ENCODE measurements around the gene MRPL33. TPM values are rescaled to one million over a fixed set of nuclear protein-coding genes. Genes with fewer than 3 reads are reported as not detected.
"Not testable (repeated sequence)": the region's sequence is repeated elsewhere in the genome, so short reads cannot be mapped to it uniquely, and the experiment has no call there.

The MRPL33 gene
- total RNA-seq, 1 experiment from 2014 or later, result 84.1 TPM

DNA sequence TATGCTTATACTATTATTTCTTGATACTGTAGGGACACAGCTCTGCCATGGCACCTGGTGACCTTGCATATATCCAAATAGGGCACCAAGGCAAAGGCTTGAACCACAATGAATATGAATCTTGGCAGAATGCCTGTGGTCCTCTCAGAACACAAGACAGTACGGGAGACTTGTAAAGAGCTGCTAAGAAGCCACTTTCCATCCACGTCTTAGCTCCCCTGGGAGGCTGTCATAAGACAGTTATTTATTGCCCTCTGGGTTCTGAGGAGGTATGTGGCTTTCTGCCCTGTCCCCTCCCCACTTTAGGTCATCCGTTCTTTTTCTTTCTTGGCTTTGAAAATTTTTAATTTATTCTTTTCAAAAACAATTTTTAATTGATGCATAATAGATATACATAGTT is 29.8 kb upstream of the MRPL33 start:
- no peak for DNase-seq (ENCODE audit: low read depth)

DNA sequence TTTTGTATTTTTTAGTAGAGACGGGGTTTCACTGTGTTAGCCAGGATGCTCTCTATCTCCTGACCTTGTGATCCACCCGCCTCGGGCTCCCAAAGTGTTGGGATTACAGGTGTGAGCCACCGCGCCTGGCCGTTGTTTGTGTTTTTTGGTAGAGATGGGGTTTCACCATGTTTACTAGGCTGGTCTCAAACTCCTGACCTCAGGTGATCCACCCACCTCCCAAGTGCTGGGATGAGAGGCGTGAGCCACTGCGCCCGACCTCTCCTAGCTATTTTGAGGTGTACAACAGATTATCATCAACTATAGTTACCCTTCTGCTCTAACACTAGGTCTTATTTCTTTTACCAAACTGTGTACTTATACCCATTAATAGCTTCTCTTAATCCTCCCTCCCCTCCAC is 28.9 kb upstream of the MRPL33 start:
- no peak for DNase-seq (ENCODE audit: low read depth)

DNA sequence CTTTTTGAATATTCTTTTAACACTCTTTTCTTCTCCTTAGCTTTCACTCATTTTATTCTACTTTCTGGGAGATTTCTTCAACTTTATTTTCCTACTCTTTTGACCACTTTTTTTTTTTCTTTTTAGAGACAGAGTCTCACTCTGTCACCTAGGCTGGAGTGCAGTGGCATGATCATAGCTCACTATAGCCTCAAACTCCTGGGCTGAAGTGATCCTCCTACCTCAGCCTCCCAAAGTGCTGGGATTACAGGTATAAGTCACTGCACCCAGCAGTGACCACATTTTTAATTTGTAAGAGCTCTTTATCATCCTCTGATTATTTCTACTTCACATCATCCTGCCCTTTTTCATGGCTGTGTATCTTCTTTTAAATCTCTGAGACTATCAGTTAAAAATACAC is 26.0 kb upstream of the MRPL33 start:
- DNase-seq (ENCODE audit: low read depth), result not testable (repeated sequence)

DNA sequence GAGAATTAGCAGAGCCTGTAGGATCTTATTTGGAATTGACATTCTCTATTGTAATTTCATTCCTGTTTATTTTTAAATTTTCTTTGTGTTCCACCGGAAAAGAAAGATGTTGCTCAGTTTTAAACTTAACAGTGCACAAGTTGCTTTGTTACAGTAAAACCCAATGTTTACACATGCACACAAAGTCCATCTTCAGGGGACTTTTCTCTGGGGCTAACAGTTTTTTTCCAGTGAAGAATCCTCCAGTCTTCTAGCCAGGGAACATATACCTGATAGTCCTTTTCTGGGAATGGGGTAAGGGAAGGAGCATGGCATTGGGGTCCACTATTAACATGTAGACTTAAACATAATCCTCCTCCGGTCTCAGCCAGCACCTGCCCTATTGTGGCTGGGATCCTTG is 25.2 kb upstream of the MRPL33 start:
- no peak for DNase-seq (ENCODE audit: low read depth)

DNA sequence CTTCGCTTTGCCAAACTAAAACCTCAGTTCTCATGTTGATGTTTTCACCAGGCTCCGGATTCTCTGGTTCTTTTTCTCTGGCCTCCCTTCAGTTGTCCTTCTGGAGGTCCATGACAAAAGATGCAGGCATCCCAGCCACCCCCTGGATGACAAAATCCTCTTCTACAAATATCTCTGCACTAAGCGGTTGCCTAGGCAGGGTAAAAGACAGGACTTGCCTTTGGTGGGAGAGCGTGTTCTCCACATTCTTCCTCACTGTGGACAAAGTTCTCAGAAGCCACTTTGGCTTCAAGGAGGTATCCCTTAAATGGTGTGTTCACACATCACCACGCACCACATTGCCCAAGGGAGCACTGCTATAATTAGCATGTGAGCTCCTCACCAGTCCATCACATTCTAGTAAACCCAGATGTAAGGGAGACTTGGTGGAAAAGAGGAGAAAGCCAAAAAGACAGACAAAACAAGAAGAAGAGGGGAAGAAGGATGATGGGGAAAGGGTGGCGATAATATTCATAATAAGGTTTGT is 23.6 kb upstream of the MRPL33 start:
- no peak for DNase-seq (ENCODE audit: low read depth)

DNA sequence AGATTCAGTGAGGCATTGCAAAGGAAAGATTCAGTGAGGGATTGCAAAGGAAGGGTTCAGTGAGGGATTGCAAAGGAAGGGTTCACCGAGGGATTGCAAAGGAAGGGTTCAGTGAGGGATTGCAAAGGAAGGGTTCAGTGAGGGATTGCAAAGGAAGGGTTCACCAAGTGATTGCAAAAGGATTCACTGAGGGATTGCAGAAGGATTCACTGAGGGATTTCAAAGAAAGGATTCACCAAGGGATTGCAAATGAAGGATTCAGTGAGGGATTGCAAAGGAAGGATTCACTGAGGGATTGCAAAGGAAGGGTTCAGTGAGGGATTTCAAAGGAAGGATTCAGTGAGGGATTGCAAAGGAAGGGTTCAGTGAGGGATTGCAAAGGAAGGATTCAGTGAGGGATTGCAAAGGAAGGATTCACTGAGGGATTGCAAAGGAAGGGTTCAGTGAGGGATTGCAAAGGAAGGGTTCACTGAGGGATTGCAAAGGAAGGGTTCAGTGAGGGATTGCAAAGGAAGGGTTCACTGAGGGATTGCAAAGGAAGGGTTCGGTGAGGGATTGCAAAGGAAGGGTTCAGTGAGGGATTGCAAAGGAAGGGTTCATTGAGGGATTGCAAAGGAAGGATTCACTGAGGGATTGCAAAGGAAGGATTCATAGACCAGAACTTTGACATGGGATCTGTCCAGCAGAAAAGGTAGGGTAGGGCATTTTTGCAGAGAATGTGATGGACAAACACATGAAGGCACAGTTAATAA is 22.5 kb upstream of the MRPL33 start:
- DNase-seq (ENCODE audit: low read depth), result not testable (repeated sequence)

DNA sequence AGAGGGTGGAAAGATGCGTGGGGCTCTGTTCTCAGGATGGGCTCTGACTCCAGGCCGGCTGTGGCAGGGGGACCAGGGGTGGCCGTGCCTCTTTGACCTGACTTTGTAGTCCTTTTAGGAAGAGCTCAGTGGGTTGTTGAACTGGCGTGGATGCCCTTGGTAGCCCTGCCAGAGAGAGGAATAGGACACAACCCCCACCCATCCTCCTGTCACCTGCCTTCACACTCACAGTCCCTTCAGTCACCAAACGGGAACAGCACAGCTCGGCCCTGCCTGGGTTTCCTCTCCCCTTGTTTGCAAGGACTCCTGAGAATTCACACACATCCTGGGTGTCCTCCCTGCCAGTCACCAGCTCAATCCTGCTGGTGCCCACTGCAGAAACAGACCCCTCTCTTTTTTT is 20.1 kb upstream of the MRPL33 start:
- DNase-seq (ENCODE audit: low read depth), result no peak

DNA sequence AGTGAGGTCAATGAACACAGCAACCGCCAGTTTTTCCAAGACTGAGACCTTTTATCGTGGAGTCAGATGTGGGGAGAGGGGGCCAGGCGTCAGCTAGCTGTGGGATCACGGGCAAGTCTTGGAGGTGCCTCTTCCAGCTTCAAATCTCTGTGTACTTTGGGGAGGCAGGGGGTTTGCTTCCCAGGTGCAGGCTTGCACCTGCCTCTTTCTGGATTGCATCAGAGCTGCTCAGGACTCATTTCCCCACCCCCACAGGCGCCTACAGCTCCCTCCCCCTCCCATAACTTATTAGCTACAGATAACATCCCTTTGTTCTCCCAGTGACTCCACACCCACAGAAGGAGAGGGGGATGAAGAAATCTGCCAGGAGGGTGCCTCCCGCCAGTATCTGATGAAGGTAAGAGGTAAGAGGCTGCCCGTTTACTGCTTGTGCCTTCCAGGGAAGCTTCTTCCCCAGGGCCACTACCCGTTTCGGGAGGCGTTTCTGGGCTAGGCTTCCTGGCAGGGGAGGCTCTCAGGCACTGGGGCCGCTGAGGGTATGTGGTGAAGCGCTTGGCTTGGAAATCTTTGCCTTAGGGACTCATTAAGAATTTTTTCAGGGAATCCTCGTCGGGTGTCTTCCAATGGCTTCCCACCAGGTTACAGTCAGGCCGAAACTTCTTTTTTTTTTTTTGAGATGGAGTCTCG is 18.8 kb upstream of the MRPL33 start:
- no peak for DNase-seq (ENCODE audit: low read depth)

DNA sequence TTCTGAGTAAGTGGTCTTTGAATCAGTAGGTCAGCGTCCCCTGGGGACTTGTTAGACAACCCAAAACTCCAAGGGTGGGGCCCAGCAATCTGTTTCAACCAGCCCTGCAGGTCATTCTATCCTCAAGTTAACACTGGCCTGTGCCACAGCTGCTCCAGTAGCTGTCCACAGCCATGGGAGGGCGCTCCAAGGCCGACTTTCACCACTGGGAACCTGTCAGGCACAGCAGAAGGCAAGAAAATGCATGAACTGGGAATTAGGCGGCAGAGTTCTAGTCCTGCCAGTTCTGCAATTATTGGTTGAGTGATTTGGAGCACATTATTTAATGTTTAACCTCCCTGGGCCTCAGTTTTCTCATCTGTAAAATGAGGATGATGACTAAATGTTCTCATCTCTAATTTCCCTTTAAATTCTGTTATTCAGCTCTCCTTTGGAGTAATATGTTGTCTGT is 17.4 kb upstream of the MRPL33 start:
- DNase-seq (ENCODE audit: low read depth), result peak; percentile 72

DNA sequence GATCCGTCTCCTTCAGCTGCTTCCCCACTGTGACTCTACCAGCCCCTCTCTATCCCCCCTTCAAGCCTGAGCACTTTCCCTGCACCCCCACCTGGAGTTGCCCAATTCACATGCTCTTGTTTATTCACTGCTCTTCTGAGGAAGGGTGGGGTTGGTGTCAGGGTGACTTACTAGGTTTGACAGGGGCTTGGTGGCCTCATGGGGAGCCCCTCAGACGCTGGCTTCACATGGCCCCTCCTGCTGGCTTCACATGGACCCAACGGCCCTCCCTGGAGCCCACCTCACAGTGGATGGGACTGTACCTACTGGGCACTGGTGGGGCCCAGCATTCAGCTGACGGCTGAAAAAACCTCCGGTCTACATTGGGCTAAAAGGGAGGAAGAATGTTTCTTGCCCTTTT is 16.7 kb upstream of the MRPL33 start:
- no peak for DNase-seq (ENCODE audit: low read depth)

DNA sequence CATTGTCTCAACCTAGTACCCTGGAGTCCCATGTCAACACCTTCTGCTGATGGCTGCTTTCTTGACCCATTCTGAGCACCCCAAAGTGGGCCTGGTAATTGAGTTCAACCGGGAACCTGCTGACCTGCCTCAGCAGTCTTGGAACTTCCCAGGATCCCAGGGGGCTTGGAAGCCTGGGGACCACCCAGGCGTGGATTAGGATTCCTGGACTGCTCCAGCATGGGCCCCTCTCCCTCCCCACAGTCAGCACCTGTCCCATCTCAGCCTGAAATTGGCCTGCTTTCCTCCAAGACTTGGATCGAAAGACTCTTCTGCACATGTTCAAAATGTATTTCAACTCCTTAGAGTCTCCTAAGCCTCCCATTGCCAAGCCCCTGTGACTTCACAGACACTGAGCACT is 15.4 kb upstream of the MRPL33 start:
- no peak for DNase-seq (ENCODE audit: low read depth)

DNA sequence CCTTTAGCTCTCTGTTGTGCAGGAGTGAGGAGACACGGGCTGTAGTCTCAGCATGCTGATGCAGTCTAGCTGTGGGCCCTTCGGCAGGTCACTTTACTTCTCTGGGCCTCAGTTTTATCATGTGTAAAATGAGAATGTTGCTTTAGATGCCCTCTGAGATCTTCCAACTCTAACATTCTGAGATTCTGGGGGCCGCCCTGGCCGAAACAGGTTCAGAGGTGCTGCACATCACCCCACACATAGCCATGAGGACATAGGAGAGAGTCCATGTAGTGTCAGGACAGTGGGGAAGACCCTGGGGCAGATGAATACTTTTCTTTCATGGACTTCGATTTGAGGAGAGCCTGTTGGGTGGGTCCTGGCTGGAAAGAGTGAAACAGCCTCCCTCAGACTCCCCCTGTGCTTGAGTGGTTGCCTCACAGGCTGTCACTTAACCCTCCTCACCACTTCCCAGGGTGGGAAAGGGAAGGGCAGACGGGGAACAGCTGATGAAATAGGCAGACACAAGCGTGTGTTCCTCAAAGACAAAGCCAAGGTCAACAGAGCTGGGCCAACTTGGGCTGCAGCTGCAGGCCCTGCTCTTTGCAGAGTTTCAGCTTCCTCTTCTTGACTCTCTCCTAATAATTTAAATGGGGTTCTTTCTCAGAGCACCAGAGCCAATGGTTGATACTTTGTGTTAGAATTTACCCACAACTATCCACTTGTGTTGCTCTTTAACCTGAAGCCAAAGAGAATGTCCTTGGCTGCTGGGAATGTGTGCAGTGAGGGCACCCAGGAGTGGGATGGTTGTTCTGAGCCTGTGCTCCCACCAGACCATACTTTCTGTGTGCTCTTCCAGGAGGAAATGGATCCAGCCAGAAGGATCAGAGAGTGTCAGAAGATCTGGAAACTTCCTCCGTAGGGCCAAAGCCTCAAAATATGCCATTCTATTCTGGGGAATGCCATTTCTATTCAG is 14.7 kb upstream of the MRPL33 start:
- DNase-seq (ENCODE audit: low read depth), result peak; percentile 51

DNA sequence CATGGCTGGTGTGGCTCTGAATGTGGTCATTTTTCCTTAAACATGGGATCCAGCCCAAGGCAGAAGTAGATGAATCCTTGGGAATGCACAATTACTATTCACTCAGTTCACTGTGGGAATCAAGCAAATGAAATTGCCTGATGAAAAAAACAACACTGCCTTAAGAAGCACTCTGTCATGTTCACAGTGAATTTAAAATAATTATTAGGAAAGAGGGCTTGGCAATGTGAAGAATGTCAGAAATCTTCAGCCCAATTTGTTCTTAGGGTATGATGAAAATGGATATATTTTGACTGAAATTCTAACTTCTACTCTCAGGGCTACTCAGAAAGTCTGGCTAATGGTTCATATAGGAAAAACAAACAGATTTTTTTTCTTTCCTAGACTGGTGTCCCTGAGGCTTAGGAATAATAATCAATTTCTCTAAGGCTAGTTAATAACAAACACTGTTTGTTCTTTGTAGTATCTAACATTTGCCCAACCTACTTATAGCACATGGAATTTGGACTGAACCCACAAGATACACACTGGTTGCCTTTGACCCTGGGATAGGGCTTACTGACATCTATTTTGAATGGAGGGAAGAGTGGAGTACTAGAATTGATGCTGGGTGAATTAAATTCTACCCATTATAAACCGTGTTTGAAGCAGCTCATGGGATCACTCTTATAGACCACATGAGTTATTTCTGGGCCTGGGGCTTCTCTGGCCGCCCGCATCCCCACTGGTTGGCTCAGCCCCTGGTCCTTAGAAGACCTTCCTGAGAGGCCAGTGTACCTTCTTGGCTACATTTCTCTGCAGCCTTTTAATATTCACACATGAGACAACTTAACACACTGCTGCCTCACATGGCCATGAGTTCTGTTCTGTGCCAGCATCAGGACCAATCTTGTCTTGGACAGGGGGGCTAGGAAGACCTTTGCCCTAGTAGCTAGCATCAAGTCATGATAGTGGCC is 8.3 kb upstream of the MRPL33 start:
- DNase-seq (ENCODE audit: low read depth), result no peak

DNA sequence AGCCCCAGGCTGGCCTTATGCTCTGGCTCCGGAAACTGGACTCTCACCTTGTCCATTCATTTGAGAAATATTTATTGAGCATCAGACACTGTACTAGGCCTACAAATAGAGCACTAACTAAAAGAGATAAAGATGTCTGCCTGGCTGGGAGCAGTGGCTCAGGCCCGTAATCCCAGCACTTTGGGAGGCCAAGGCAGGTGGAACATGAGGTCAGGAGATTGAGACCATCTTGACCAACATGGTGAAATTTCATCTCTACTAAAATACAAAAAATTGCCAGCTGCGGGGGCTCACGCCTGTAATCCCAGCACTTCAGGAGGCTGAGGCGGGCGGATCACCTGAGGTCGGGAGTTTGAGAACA is 7.6 kb upstream of the MRPL33 start:
- DNase-seq (ENCODE audit: low read depth), result no peak

DNA sequence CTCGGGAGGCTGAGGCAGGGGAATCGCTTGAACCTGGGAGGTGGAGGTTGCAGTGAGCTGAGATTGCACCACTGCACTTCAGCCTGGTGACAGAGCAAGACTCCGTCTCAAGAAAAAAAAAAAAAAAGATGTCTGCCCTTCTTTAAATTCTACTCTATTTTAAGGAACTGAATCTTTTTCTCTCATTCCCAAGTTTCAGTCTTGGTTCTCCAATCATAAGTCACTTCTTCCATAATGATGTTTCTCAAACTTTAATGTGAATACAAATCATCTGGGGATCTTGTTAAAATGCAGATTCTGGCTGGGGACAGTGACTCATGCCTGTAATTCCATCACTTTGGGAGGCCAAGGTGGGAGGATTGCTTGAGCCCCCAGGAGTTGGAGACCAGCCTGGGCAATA is 7.0 kb upstream of the MRPL33 start:
- not testable (repeated sequence) for DNase-seq (ENCODE audit: low read depth)

DNA sequence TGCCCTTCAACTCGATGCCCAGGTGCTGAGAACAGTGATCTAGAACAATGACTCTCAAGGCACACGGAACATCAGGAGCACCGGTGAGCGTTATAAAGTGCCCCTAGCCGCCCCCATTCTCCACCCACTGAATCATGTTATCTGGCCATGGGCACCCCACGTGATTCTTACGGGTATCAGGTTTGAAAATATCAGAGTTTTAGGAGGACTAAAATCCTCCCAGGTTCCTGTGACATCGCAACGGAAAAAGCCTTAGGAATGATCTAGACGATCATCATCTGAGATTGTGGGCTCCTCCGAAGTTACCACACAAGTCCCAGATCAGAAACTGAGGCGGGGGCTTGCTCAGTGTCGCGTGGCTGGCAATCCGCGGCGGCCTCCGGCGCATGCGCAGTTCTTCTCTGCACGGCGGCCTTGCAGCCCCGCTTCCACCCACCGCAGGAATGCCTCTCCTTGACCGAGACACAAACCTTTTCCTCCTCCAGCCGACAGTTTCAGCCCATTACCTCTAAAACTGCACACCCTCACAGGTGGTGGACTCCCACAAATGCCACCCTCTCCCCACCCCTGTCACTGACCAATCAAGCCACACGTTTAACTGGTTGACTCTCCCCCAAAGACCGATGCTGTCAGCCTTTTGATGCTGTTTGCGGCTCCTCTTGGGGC is 5.8 kb upstream of the MRPL33 start:
- DNase-seq (ENCODE audit: low read depth), result no peak

DNA sequence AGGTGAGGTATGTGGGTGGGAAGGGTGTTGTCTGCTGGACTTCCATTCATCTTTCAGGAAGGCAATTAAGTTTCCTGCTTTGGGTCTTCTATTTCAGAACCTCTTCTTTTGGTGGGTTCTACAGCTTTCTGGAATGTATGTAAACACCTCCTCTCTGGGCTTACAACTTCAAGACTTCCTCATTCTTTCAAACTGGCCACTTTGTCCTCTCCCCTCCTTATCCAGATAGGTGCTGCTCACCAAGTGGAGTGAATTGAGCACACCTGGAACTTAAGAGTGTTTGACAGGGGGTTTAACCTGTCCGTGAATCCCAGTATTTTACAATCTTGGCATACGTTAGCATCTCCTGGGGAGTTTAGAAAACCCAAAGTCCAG is 5.2 kb upstream of the MRPL33 start:
- no peak for DNase-seq (ENCODE audit: low read depth)

DNA sequence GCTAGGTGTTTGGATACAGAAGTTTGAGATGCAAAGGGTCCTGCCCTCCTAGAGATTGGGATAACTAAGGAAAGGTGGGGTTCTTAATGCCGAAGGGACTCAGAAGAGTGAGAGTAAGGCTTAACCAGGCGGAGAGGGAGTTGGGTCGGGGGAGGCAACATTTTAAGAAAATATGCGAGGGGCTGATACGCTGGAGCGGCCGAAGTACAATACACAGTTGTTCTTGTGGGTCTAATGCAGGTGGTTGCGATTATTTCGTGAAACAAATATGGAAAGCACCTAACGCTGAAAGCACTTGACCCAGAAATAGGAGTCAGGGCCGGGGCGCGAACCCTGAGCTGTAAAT is 344 bp upstream of the MRPL33 start:
- no peak for DNase-seq (ENCODE audit: low read depth)

DNA sequence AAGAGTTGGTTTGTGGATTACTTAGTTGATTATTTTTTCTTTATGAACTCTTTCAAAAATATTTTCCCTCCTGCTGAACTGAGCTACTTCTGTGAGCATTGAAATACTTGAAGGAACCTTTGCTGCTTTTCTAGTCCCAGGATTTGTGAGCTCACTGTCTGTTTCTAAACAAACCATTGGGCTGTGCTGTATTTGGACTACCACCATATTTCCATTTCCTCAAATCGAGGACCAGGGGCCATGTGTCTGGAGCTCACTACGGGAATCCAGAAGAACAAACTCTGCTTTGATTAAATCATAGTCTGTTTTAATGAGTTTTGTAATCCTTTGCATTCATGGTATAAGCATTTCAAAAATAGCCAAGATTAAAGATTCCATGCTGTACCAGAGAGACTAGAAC is 1.3 kb downstream of the MRPL33 start:
- DNase-seq (ENCODE audit: low read depth), result no peak

DNA sequence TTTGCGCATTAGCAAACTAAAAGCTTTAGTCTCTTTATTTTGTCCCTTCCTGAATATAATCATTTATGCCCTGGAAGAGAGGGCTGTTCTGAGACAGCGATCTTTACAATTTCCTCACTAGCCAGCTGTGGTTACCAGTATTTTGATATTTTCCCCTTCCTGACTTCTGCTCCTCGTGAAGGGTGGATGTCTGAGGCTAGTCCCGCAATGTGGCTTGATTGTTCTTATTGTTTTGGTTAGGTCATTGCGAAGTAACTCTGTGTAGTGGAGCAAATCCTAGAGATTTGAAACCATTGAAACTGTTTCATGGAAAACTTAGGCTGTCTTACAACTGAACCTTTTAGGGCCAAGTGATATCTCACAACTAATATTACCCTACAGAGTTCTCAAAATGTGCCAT is 2.4 kb downstream of the MRPL33 start:
- no peak for DNase-seq (ENCODE audit: low read depth)

Data from LHCN-M2 (cell line).